Activated naive CD4-positive, alpha-beta T cell treated with anti-CD3 and anti-CD28 coated beads for 36 hours (primary cell): ENCODE results near the gene PAGE2. TPM values are rescaled to one million over a fixed set of nuclear protein-coding genes. Genes with fewer than 3 reads are reported as not detected.
A peak's percentile ranks its signal among the peaks of the same experiment; 100 is the strongest.
"Not testable (repeated sequence)": the region's sequence is repeated elsewhere in the genome, so short reads cannot be mapped to it uniquely, and the experiment has no call there.

Source experiments
- CTCF ChIA-PET: fragments of 350-600 bp; sonication (Branson Sonifier 250); formaldehyde crosslinking; loops from one replicate; lab custom pipeline; 2021; ENCODE audit warnings: antibody characterized with exemption; lab: Charles Lee
- DNase-seq: peaks from one replicate; pipeline ENCODE4 v3.0.0-alpha.2; 2020
- H3K27ac Mint-ChIP-seq: one replicate; pipeline ENCODE4 v1.8.0; 2021; ENCODE audit warnings: mild to moderate bottlenecking, mixed read lengths
- H3K27me3 Mint-ChIP-seq: one replicate; pipeline ENCODE4 v1.8.0; 2021; ENCODE audit warnings: low read depth, mixed read lengths
- H3K36me3 Mint-ChIP-seq: one replicate; pipeline ENCODE4 v1.8.0; 2021; ENCODE audit warnings: low read depth, mixed read lengths
- H3K4me1 Mint-ChIP-seq: one replicate; pipeline ENCODE4 v1.8.0; 2021; ENCODE audit warnings: low read depth, mixed read lengths
- H3K4me3 Mint-ChIP-seq: one replicate; pipeline ENCODE4 v1.8.0; 2021; ENCODE audit warnings: mild to moderate bottlenecking, moderate library complexity, mixed read lengths
- H3K9me3 Mint-ChIP-seq: one replicate; pipeline ENCODE4 v1.8.0; 2021; ENCODE audit warnings: mixed read lengths
- intact Hi-C: fragments of 100-400 bp; cut with micrococcal nuclease; formaldehyde crosslinking; loops from one replicate; pipeline ENCODE4 v1.15.1; 2023
- total RNA-seq, 2 experiments: library from RNA; stranded (reverse); gene quantifications; one replicate each; pipeline ENCODE4 v1.2.3, GENCODE V29; 2021

PAGE2 gene
- total RNA-seq, 2 experiments from 2014 or later = not detected

DNA sequence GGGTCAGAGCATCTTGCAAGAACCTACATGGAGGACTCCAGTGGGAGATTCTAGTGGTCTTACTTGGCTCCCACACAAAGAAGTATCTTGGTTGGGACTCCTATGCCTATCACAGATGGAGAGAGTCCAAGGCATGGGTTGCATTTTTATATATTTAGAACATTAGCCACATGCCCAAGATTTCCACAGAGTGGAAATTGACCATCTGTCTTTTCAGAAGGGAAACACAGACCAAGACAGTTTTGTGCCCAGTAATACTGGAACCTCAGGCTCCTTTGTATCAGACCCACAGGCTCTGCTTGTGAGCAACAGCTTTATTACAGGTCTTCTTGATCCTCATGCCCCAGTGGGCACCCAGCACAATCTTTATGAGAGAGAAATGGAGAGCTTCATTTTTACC, 43.6 kb downstream of the PAGE2 start:
- Mint-ChIP-seq H3K27ac (no peak overlapping the region), H3K4me1 (no peaks in the 10 kb centered on the region), H3K27me3 (no peaks in the 10 kb centered on the region), H3K4me3 (no peak overlapping the region), H3K36me3 (no peaks in the 10 kb centered on the region), H3K9me3 (no peaks in the 10 kb centered on the region)
- CTCF ChIA-PET = no interaction called here
- intact Hi-C loops = no loop called here
- no peak for DNase-seq

DNA sequence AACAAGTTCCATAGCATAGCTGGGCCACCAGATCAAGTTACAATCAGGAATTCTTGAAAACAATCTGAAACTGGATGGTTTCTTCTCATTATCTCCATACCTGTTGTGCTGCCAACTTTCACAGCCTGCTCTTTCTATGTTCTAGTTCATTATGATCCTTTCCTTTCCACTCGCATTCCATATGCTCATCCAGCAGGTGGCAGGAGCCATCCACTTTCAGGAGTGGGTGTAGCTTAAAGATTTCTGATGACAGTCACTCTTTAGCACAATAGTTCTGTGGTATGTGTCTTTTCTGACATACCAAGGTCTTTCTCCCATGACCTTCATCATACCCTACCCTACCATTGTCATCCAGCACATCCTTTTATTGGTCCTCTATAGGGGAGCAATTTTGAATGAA, 46.4 kb downstream of the PAGE2 start:
- H3K4me1 Mint-ChIP-seq = no peaks in the 10 kb centered on the region
- H3K4me3 Mint-ChIP-seq = no peak overlapping the region
- intact Hi-C loops = loop anchor here (1.0 kb wide), 2 partner anchors 208 to 1113 kb away; no protein-coding TSS in a partner anchor
- CTCF ChIA-PET = interaction anchor here (0.8 to 1.4 kb wide), 3 partner anchors 12 to 1114 kb away, joined by 3 to 4 read pairs (median 4); no protein-coding TSS in a partner anchor
- no peaks in the 10 kb centered on the region for H3K27me3 Mint-ChIP-seq
- DNase-seq = peak; percentile 56
- no peak overlapping the region for H3K27ac Mint-ChIP-seq
- H3K36me3 Mint-ChIP-seq = no peaks in the 10 kb centered on the region
- no peaks in the 10 kb centered on the region for H3K9me3 Mint-ChIP-seq

DNA sequence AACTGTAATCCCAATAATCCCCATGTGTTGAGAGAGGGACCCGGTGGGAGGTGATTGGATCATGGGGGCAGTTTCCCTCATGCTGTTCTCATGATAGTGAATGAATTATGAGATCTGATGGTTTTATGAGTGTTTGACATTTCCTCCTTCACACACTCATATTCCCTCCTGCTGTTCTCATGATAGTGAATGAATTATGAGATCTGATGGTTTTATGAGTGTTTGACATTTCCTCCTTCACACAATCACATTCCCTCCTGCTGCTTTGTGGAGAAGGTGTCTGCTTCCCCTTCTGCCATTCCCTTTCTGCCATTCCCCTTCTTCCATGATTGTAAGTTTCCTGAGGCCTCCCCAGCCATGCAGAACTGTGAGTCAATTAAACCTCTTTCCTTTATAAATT, 52.0 kb downstream of the PAGE2 start:
- H3K4me1 Mint-ChIP-seq, CTCF ChIA-PET, H3K27ac Mint-ChIP-seq, DNase-seq, intact Hi-C loops, H3K9me3 Mint-ChIP-seq, H3K4me3 Mint-ChIP-seq, H3K36me3 Mint-ChIP-seq, H3K27me3 Mint-ChIP-seq: not testable (repeated sequence)

Other genes starting within 250 kb of the PAGE2 start
- 1 to 10 TPM; 2.7 to 4.0 TPM for gene TRO, start 168.2 kb upstream of the PAGE2 start, total RNA-seq
- under 1 TPM; 0.45 to 0.81 TPM for gene PFKFB1, start 94.8 kb upstream of the PAGE2 start, total RNA-seq
- 10 to 100 TPM; 34.7 to 36.3 TPM for gene APEX2, start 88.7 kb upstream of the PAGE2 start, total RNA-seq
- gene ALAS2, start 58.0 kb upstream of the PAGE2 start, total RNA-seq = not detected
- gene PAGE2B, start 14.0 kb upstream of the PAGE2 start, total RNA-seq = under 1 TPM; 0.48 to 0.86 TPM
- gene PAGE5, start 131.3 kb downstream of the PAGE2 start, total RNA-seq = under 1 TPM in 1 of 2 experiments, not detected in 1; 0.47 TPM
- not detected for gene PAGE3, start 175.9 kb downstream of the PAGE2 start, total RNA-seq